ENCODE measurements around the gene ACOT8. TPM values are rescaled to one million over a fixed set of nuclear protein-coding genes. Genes with fewer than 3 reads are reported as not detected.

Gene ACOT8
- total and polyA plus RNA-seq, 9 of the 15 experiments (the other 6 are each of a cell fraction or from before 2014, with no cell fraction given): 8.2 to 46.7 (median 20.7) TPM

DNA sequence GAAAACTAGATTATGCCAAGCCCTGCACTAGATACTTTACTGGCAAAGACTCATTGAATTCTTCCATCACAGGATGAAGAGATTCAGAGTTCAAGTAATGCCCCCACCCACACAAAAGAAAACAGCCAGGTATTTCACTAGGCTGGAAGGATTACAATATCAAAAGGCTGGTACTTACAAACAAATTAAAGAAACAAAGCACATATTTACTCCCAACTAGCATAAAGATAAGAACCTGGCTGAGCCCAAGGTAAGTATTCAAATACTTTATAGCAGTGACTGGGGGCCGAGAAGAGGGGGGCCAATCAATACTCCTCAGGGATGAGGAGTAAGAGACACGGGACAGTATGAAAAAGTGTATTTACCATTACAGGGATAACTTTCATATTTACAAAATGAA lies 3.7 kb downstream of the ACOT8 start:
- Histone ChIP-seq H3K27me3 (ENCODE audit: control insufficient read depth in 2 of 2, insufficient read depth in 2 of 2, low read length in 2 of 2) (no peaks in the 10 kb centered on the region), H3K9me1 (ENCODE audit: control insufficient read depth, insufficient read depth, low read length) (no peaks in the 10 kb centered on the region), H3K4me3 (no peak overlapping the region), H4K20me1 (replicated peaks; ENCODE audit: control insufficient read depth, insufficient read depth, low read length) (no peaks in the 10 kb centered on the region), H3K9me3 (replicated peaks; ENCODE audit: control insufficient read depth, insufficient read depth, low read depth, low read length) (peaks cover 5% of the 10 kb centered on the region), H3K4me2 (ENCODE audit: insufficient read depth, low read length) (no peak overlapping the region), H3K27ac (ENCODE audit: extremely low read depth, low read depth, low read length) (no peak overlapping the region), H3K36me3 (ENCODE audit: control insufficient read depth, insufficient read depth, low read length) (peaks cover 10% of the 10 kb centered on the region; the same call in 2 of the 3 replicates), H3K4me1 (replicated peaks in 1 of 2; ENCODE audit: control insufficient read depth in 2 of 2, insufficient read depth in 2 of 2, low read length in 2 of 2) (peaks cover 24 to 31% of the 10 kb centered on the region in 2 experiments), H3K9ac (ENCODE audit: insufficient read depth in 1 of 2, low read depth in 2 of 2, low read length in 2 of 2) (no peak overlapping the region), H2AFZ (ENCODE audit: low read depth, low read length) (no peak overlapping the region), H3K79me2 (ENCODE audit: control insufficient read depth, insufficient read depth, low read length) (peaks cover 22% of the 10 kb centered on the region)
- FAIRE-seq: no peak
- ChIA-PET CTCF (ENCODE audit: low intra/inter-chr PET ratio) (no interaction called here), POLR2A (interaction anchor here (1.5 kb wide), 1 partner anchor 29 kb away, joined by 6 read pairs; no protein-coding TSS in a partner anchor)
- TF ChIP-seq, protein P1, sequence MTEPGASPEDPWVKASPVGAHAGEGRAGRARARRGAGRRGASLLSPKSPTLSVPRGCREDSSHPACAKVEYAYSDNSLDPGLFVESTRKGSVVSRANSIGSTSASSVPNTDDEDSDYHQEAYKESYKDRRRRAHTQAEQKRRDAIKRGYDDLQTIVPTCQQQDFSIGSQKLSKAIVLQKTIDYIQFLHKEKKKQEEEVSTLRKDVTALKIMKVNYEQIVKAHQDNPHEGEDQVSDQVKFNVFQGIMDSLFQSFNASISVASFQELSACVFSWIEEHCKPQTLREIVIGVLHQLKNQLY (CRISPR knock-in tag; conservative IDR thresholded peaks at IDR 0.05): no peak
- no peak for TF ChIP-seq TCF7L2 (IDR thresholded peaks at IDR 0.05; ENCODE audit: low read depth, low read length)
- TF ChIP-seq, protein P2, sequence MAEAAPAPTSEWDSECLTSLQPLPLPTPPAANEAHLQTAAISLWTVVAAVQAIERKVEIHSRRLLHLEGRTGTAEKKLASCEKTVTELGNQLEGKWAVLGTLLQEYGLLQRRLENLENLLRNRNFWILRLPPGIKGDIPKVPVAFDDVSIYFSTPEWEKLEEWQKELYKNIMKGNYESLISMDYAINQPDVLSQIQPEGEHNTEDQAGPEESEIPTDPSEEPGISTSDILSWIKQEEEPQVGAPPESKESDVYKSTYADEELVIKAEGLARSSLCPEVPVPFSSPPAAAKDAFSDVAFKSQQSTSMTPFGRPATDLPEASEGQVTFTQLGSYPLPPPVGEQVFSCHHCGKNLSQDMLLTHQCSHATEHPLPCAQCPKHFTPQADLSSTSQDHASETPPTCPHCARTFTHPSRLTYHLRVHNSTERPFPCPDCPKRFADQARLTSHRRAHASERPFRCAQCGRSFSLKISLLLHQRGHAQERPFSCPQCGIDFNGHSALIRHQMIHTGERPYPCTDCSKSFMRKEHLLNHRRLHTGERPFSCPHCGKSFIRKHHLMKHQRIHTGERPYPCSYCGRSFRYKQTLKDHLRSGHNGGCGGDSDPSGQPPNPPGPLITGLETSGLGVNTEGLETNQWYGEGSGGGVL (CRISPR knock-in tag; IDR thresholded peaks at IDR 0.05): no peak
- TF ChIP-seq CBFB (CRISPR knock-in tag; IDR thresholded peaks at IDR 0.05): no peak
- TF ChIP-seq, protein P3, sequence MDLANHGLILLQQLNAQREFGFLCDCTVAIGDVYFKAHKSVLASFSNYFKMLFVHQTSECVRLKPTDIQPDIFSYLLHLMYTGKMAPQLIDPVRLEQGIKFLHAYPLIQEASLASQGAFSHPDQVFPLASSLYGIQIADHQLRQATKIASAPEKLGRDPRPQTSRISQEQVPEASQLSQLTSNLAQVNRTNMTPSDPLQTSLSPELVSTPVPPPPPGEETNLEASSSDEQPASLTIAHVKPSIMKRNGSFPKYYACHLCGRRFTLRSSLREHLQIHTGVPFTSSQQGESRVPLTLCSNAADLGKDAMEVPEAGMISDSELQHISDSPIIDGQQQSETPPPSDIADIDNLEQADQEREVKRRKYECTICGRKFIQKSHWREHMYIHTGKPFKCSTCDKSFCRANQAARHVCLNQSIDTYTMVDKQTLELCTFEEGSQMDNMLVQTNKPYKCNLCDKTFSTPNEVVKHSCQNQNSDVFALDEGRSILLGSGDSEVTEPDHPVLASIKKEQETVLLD (IDR thresholded peaks at IDR 0.05): no peak
- TF ChIP-seq TSC22D4 (tag; IDR thresholded peaks at IDR 0.05): no peak
- no peak for TF ChIP-seq ZNF644 (tag; IDR thresholded peaks at IDR 0.05; ENCODE audit: low read depth)
- no peak for TF ChIP-seq TBL1XR1 (IDR thresholded peaks at IDR 0.05; ENCODE audit: low read length in 2 of 2)
- no peak for TF ChIP-seq FOXA3 (CRISPR knock-in tag; conservative IDR thresholded peaks at IDR 0.05 in 1 of 2, IDR thresholded peaks at IDR 0.05 in 1 of 2)
- intact Hi-C loops (cut with micrococcal nuclease) (no loop called here), in situ Hi-C loops (cut with MboI) (no loop called here)
- ATAC-seq: no peak
- DNase-seq (ENCODE audit: extremely low read depth in 1 of 4, low spot score in 3 of 4): no peak
- WGBS (ENCODE audit: insufficient coverage, low coverage, missing lambda C conversion rate): 89% methylated on average over 2 of the region's 2 CpGs
- BruUV-seq (replicated peaks): no TSS peak

All from K562 (cell line).